ENCODE results near the gene RXFP2. TPM values are rescaled to one million over a fixed set of nuclear protein-coding genes. Genes with fewer than 3 reads are reported as not detected.

The RXFP2 gene
- total and polyA plus RNA-seq, 10 of the 15 experiments (the other 5 are each of a cell fraction or from before 2014, with no cell fraction given), result 0.01 to 0.05 TPM; not detected in 8

- ChIA-PET SMC1A (ENCODE audit: uncharacterized antibody, unreplicated experiment) (no interaction called here), CTCF (interaction anchor here (1.0 kb wide), 1 partner anchor 60 kb away, joined by 3 read pairs; no protein-coding TSS in a partner anchor), RAD21 (ENCODE audit: unreplicated experiment) (no interaction called here), POLR2A (no interaction called here)
- Histone ChIP-seq H4K20me1 (ENCODE audit: control insufficient read depth, insufficient read depth) (no peaks in the 10 kb centered on the region), H3K9me3 (replicated peaks; ENCODE audit: control insufficient read depth, insufficient read depth, low read length) (no peaks in the 10 kb centered on the region), H3K27ac (ENCODE audit: control insufficient read depth, insufficient read depth) (no peak overlapping the region), H3K27me3 (replicated peaks in 1 of 2; ENCODE audit: control insufficient read depth in 2 of 2, insufficient read depth in 2 of 2, low read length in 1 of 2) (peaks cover 0 to 9% of the 10 kb centered on the region in 2 experiments; a peak in 3 of 4 replicates), H3K9ac (ENCODE audit: control insufficient read depth, insufficient read depth, low read length) (no peak overlapping the region), H3K36me3 (ENCODE audit: control insufficient read depth in 2 of 2, insufficient read depth in 2 of 2, low read length in 1 of 2) (no peaks in the 10 kb centered on the region), H3K4me1 (ENCODE audit: control insufficient read depth, insufficient read depth, low read length) (no peaks in the 10 kb centered on the region), H3K4me3 (no peak overlapping the region), H2AFZ (ENCODE audit: control insufficient read depth, low read depth, low read length) (no peak overlapping the region), H3K79me2 (ENCODE audit: control insufficient read depth, insufficient read depth, low read length) (no peaks in the 10 kb centered on the region), H3K4me2 (ENCODE audit: control insufficient read depth, insufficient read depth) (no peak overlapping the region)
- DNase-seq (ENCODE audit: low read depth, low spot score), result no peak
- no peak for ATAC-seq
- in situ Hi-C loops (cut with MboI), result no loop called here
- no peak for TF ChIP-seq RELB (IDR thresholded peaks at IDR 0.05; ENCODE audit: low read depth)
- intact Hi-C loops (cut with micrococcal nuclease; ENCODE audit: unreplicated experiment), result no loop called here
- no peak for FAIRE-seq
- BruUV-seq (replicated peaks), result no TSS peak
- 33% methylated on average over 5 of the region's 5 CpGs for whole genome bisulfite sequencing (ENCODE audit: insufficient coverage, insufficient replicate concordance, low lambda C conversion rate, missing lambda C conversion rate)
Measured at GRCh38 chr13:31850041-31850555, 110.8 kb downstream of the RXFP2 start.

- H3K27ac ChIP-seq (ENCODE audit: control insufficient read depth, insufficient read depth), result no peak overlapping the region
- ATAC-seq, result no peak
- in situ Hi-C loops (cut with MboI) (no loop called here), intact Hi-C loops (cut with micrococcal nuclease; ENCODE audit: unreplicated experiment) (no loop called here)
- ChIA-PET SMC1A (ENCODE audit: uncharacterized antibody, unreplicated experiment) (interaction anchor here (1.0 to 1.5 kb wide), 3 partner anchors 27 to 46 kb away, joined by 3 to 4 read pairs (median 3); no protein-coding TSS in a partner anchor), CTCF (interaction anchor here (0.8 kb wide), 1 partner anchor 12 kb away, joined by 3 read pairs; no protein-coding TSS in a partner anchor), RAD21 (ENCODE audit: unreplicated experiment) (no interaction called here), POLR2A (interaction anchor here (1.4 kb wide), 1 partner anchor 11 kb away, joined by 4 read pairs; no protein-coding TSS in a partner anchor)
- H3K9me3 ChIP-seq (replicated peaks; ENCODE audit: control insufficient read depth, insufficient read depth, low read length), result no peaks in the 10 kb centered on the region
- H3K4me1 ChIP-seq (ENCODE audit: control insufficient read depth, insufficient read depth, low read length), result no peaks in the 10 kb centered on the region
- no TSS peak for BruUV-seq (replicated peaks)
- no peak overlapping the region for H3K9ac ChIP-seq (ENCODE audit: control insufficient read depth, insufficient read depth, low read length)
- H3K4me3 ChIP-seq, result no peak overlapping the region
- no peaks in the 10 kb centered on the region for H3K36me3 ChIP-seq (ENCODE audit: control insufficient read depth in 2 of 2, insufficient read depth in 2 of 2, low read length in 1 of 2)
- H3K27me3 ChIP-seq (replicated peaks in 1 of 2; ENCODE audit: control insufficient read depth in 2 of 2, insufficient read depth in 2 of 2, low read length in 1 of 2), result peaks cover 0 to 9% of the 10 kb centered on the region in 2 experiments; a peak in 3 of 4 replicates
- FAIRE-seq, result no peak
- H2AFZ ChIP-seq (ENCODE audit: control insufficient read depth, low read depth, low read length), result no peak overlapping the region
- H3K79me2 ChIP-seq (ENCODE audit: control insufficient read depth, insufficient read depth, low read length), result no peaks in the 10 kb centered on the region
- WGBS (ENCODE audit: insufficient coverage, insufficient replicate concordance, low lambda C conversion rate, missing lambda C conversion rate), result 25% methylated on average over 6 of the region's 6 CpGs
- H4K20me1 ChIP-seq (ENCODE audit: control insufficient read depth, insufficient read depth), result no peaks in the 10 kb centered on the region
- TF ChIP-seq IKZF2 (IDR thresholded peaks at IDR 0.05), result no peak
- TF ChIP-seq SRF (IDR thresholded peaks at IDR 0.05; ENCODE audit: low read depth in 2 of 2, low read length in 2 of 2), result no peak
- no peak for TF ChIP-seq SREBF1 (IDR thresholded peaks at IDR 0.05; ENCODE audit: low read length)
- no peak for TF ChIP-seq MYB (IDR thresholded peaks at IDR 0.05; ENCODE audit: borderline replicate concordance, low read depth, low read length)
- no peak for TF ChIP-seq NR2C1 (IDR thresholded peaks at IDR 0.05)
- TF ChIP-seq ESRRA (IDR thresholded peaks at IDR 0.05; ENCODE audit: low read length), result no peak
- TF ChIP-seq RELA (IDR thresholded peaks at IDR 0.05; ENCODE audit: borderline replicate concordance, partially characterized antibody), result no peak
- no peak for TF ChIP-seq MEF2A (IDR thresholded peaks at IDR 0.05; ENCODE audit: insufficient read depth, low read depth, low read length)
- TF ChIP-seq IRF5 (IDR thresholded peaks at IDR 0.05; ENCODE audit: borderline replicate concordance), result no peak
- TF ChIP-seq MAX (IDR thresholded peaks at IDR 0.05; ENCODE audit: low read depth, low read length), result no peak
- DNase-seq (ENCODE audit: low read depth, low spot score), result no peak
- H3K4me2 ChIP-seq (ENCODE audit: control insufficient read depth, insufficient read depth), result no peak overlapping the region
Measured at GRCh38 chr13:31851216-31851615, 111.9 kb downstream of the RXFP2 start.
